NCI-H510A (cell line): ENCODE results near the gene MYCL.
A peak's percentile ranks its signal among the peaks of the same experiment; 100 is the strongest.
"Not testable (repeated sequence)": the region's sequence is repeated elsewhere in the genome, so short reads cannot be mapped to it uniquely, and the experiment has no call there.

Experiments
- DNase-seq: peaks from one replicate; lab custom pipeline; 2025; lab: John Stamatoyannopoulos, UW

MYCL gene

DNA sequence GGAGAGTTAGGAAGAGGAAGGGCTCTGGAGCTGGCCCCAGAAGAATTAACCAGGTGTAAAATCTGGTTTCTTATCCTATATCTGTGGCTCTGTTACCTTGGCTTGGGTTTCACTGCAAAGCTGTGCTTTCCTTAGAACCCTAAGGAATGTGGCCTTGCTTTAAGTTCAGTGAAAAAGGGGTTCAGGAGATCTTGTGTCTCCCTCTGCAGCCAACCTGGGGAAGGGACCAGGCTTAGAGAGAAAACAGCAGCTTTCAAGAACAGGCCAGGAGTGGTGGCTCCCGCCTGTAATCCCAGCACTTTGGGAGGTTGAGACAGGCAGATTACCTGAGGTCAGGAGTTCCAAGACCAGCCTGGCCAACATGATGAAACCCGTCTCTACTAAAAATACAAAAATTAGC lies 16.1 kb upstream of the MYCL start:
- DNase-seq, result no peak

DNA sequence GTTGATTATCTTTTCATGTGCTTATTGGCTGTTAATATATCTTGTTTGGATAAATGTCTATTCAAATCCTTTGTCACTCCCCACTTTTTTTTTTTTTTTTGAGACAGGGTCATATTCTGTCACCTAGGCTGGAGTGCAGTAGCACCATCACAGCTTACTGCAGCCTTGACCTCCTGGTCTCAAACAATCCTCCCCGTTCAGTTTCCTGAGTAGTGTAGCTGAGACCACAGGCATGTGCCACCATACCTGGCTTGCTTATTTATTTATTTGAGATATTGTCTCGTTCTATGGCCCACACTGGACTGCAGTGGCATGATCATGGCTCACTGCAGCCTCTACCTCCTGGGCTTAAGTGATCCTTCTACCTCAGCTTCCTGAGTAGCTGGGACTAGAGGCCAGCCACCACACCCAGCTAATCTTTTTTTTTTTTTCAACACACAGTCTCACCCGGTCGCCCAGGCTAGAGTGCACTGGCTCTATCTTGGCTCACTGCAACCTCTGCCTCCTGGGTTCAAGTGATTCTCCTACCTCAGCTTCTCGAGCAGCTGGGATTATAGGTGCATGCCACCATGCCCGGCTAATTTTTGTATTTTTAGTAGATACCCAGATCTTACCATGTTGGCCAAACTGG lies 13.9 kb upstream of the MYCL start:
- DNase-seq, result no peak

DNA sequence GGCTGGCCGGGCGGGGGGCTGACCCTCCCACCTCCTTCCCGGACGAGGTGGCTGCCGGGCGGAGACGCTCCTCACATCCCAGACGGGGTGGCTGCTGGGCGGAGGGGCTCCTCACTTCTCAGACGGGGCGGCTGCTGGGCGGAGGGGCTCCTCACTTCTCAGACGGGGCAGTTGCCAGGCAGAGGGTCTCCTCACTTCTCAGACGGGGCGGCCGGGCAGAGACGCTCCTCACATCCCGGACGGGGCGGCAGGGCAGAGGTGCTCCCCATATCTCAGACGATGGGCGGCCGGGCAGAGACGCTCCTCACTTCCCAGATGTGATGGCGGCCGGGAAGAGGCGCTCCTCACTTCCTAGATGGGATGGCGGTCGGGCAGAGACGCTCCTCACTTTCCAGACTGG lies 11.4 kb upstream of the MYCL start:
- DNase-seq, result not testable (repeated sequence)

DNA sequence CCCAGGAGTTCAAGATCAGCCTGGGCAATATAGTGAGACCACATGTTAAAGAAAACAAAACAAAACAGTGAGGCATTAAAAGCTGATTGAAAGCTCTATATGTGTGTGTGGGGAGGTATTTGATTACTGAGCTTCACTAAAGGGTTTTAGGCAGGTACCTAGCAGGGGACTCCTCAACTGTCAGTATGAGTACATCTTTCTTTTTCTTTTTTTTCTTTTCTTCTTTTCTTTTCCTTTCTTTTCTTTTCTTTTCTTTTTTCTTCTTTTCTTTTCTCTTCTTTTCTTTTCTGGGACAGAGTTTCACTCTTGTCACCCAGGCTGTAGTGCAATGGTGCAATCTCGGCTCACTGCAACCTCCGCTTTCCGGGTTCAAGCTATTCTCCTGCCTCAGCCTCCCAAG lies 8.5 kb upstream of the MYCL start:
- DNase-seq, result no peak

DNA sequence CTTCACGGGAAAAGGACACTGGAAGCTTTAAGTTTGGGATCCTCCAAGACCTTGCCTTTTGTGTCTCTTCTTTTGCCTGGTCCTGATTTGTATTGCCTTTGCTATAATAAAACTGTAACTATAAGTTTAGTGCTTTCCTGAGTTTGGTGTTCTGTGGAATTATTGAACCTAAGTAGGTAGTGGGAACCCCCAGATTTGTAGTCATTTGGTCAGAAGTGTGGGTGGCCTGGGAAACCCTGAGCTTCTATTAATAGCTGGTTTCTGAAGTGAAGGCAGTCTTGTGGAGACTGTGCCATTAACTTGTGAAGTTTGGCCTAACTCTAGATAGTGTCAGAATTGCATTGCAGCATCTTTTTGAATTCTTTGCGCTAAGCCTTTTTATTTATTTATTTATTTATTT lies 6.8 kb upstream of the MYCL start:
- no peak for DNase-seq

DNA sequence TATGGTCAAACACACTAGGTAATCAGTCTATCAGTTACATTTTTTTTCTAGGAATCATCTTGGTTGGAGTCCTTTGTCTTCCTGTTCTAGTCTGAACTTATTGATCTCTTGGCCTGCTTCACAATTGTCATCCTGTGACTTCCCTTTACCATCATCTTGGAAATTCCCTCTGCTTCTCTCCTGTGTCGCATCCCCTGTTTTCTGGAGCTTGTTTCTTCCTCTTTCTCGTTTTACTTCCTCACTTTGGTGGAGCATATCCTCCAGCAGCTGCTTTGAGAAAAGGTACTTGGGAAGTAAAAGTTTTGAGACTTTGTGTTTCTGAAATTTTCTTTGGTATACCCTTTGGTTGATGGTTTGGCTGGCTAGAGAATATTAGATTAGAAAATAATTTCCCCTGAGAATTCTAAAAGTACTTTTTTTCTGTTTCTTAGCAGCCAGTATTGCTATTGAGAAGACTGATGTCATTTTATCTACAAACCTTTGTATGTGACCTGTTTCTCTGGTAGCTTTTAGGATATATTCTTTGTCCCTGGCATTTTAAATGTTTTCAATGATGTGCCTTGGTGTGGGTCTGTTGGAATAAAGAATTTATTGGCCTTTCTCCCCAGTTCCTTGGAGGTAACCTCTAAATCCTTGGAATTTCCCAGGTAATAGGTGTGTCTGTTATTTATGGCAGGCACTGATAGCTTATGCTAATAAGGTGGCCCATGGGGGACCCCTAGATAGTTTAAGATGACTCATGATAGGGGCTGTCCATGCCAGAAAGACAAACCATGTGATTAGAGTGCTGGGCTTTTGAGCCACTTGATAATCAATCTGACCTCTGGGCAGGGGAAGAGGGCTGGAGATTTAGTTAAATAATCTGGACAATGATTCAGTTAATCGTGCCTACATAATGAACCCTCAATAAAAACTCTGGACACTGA lies 6.1 kb upstream of the MYCL start:
- no peak for DNase-seq

DNA sequence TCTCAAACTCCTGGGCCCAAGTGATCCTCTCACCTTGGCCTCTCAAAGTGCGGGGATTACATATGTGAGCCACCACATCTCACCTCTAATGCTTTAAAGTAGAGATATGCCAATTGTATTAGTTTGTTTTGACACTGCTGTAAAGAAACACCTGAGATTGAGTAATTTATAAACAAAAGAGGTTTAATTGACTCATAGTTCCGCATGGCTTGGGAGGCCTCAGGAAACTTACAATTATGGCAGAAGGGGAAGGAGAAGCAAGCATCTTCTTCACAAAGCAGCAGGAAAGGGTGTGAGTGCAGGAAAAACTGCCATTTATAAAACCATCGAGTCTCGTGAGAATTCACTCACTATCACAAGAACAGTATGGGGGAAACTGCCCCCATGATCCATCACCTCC lies 3.5 kb upstream of the MYCL start:
- DNase-seq, result no peak

DNA sequence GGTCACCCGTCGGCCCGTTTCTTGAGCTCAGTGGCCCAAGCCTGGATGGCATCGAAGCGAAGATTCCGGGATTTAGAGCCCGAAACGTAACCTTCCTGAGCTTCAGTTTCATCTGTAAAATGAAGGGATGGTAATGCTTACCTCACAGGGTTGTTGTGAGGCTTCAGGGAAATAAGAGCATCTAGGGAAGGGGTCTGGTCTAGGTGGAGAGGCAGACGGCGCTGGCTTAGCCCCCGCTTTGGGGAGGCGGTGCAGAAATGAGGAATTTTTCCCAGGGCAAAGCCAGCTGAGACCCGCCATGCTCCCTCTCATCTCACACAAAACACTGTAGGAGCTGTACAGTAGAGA lies 717 bp upstream of the MYCL start:
- DNase-seq, result no peak

DNA sequence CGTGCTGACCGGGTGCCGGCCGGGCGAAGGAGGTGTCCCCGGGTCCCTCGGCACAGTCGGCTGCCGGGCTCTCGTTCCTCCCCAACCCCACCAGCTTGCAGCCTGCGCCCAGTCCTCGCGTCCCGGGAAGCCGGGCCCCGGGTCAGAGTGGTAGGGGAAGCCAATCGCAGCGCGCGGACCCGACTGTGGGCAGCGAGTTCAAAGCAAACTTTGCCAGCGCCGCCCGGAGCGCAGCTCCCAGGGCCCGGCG lies 328 bp downstream of the MYCL start:
- no peak for DNase-seq

DNA sequence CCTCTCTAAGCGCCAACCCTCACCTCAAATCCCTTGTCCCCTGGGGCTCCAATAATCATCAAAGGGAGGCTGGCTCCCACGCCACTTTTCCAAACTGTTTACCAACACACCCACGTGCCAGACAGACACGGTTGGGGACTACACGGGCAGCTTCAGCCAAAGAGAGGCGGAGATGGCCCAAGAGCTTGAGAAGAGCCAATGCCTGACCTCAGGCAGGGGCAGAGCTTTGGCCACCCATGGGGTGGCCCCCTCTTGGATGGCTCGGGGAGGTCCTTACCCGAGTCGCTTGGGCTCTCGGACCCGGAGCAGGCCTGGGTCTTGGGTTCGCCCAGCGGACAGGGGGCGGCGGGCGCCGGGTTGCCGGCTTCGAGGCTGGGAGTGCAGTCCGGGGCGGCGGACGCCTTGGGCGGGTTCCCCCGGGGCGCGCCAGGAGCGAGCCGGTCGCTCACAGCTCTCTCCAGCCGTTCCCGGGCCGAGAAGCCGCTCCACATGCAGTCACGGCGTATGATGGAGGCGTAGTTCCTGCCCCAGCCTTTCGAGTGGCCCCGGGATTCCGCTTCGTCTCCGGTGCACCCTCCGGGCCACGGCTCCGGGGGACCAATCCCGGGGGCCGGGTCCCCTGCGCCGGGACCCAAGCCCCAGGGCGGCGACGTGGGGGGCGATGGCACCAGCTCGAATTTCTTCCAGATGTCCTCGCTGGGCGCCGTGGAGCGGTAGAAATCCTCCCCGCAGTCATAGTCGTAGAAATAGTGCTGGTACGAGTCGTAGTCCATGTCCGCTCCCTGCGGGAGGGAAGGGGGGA lies 854 bp downstream of the MYCL start:
- DNase-seq, result peak; percentile 100

DNA sequence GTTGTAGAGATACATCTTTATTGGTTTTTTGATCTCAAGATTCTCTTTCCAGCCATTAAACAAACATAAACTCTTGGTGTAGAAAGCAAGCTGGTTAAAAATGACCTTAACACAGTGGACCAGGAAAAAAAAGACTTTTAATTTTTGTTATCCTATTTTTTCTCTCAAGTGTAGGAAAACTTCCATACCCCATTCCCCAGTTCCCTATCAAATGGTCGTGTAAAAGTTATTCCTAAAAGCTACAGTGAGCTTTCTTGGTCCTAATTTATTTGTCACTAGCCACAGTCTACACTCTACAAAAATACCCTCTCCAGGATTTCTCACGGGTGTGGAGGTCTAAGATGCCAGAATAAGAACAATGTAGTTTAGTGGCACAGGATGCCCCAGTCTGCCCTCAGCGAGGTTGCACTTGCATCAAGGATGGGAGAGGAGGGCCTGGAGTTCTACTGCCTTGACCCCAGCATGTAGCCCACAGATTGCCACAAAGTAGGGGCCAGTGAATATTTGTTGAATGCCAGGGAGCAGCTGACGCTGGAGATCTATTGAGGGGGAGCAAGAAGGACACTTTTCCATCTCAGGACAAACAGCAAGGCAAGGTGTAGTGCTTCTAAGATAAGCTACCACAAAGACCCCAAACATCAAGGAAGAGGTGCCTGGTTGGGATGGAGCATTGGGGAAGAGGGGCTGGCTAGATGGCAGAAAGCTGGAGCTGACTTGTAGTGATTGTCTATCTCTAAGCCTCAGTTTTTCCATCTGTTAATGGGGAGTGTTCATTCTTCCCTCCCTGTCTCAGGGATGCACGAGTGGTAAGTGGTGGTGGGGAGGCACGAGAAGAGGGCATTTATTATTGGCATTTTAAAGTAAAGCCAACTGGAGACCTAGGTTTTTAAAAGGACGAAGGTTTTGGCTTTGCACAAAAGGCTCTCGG lies 1.8 kb downstream of the MYCL start:
- peak; percentile 93 for DNase-seq

DNA sequence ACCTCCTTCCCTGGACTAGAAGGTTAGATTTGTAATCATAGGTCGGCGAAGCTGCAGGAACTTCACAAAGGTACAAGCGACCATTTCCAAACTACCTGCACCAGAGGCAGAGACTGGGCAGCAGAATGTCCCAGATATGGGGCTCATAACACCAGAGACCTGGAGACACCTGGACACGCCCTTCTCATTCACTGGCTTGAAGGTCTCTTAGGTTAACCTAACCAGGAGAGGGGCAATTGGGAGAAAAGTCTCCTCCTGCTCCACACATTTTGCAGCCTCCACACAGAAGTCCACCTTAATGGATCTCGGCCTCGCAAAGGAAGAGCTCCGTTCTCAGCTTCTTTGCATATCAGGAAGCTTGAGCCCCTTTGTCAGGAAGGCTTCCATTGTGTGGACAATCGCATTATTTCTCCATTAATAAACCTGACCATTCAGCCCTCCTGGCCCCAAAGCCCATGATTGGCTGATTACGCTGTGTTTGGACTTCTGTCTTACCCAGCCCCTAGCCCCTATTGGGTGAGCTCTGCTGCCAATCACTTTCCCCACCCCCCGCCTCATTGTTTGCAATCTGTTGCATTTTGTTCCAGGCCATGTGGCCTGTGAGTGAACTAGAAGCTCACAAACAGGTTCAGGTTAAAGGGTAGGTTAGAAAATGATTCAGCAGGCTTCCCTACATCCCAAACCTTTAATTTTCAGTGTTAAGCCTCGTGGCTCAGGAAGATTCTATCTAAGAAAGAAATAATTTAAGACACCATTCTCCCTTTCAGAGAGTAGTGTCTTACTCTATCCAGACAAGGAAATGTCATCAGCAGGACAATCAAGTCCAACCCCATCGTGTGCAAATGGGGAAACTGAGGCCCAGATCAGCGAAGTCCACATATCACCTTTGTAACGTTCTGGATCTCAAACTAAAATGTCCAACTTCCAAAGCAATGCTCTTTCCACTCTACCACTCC lies 2.8 kb downstream of the MYCL start:
- peak; percentile 100 for DNase-seq

DNA sequence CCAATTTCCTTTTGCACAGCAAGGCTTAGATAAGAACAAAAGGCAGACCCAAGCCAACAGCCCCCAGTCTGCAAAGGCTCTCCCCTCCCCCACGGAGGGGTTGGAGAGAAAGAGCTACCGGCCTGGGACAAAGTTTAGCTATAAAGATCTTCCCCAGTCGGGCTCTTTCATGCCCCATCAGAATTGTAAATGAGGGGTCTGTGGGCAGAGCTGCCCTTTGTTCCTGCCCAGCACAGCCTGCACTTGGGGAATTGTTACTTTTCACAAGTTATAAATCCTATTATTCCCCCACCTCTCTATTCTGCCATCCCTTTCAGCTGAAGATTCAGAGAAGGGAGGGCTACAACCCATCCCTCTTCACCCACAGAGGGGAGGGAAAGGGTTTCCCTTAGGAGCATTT lies 3.5 kb downstream of the MYCL start:
- peak; percentile 66 for DNase-seq

DNA sequence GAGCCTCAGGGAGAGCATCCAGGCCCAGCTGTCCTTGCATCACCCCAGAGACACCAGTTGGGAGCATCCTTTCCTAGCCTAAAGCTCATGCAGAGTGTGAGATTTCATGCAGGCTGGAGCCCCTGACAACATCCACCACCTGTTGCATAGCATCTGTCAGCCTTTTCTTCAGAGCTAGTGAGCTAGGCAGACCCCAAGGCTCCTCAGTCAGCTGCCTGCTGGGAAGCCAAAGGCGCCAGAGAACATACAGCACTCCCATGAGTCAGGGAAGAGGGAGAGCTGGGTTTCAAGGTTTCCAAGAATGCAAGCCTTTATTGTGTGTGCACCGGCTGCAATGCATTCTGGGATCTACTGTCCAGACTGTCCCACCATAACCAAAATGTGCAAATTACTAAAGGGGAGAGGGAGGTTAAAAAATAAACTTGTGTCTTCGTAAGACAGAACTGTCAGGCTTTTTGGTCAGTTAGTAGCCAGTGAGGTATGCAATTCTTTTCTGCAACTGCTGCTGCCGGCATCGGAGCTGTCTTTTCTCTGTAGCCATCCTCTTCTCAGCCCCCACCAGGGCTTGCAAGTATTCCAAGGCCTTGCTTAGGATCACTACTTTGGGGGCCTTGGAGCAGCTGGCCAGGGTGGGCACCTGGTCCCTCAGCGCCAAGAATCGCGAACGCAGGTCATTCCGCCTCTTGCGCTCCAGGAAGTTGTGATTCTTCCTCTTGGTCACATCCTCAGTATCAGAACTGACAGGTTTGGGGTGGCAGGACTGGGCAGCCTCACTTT lies 4.6 kb downstream of the MYCL start:
- DNase-seq, result peak; percentile 92

DNA sequence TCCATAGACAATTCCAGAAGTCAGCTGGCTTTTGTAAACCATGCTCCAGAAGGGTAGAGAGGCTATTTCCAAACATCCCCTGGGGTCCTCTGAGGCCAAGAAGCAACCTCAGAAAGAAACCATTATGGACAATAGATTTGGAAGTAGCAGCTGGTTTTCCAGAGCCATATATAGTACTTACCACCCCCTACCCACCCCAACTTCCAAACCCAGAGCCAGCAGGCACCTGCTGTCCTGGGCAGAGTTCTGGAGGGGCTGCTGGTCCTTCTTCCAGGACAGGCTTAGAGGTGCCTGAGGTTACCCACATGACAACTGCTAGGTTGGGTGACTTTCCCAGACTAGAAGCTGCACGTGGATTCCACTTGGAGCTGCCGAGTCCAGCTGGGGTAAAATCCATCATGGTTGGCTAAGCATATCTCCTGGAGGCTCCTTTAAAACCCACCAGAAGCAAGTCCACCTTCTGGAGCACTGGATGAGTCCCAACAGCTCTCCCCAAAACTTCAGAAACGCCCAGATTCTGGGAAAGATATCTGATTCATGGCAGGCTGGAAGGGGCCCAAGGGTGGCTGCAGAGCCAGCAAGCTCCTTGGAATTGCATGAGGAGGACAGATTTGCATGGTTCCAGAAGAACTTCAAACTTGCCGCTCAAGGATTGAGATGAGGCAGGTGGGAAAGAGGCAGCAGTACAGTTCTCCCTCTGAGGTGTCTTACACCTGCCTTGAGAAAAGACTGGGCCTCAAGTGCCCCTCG lies 5.8 kb downstream of the MYCL start:
- peak; percentile 86 for DNase-seq

DNA sequence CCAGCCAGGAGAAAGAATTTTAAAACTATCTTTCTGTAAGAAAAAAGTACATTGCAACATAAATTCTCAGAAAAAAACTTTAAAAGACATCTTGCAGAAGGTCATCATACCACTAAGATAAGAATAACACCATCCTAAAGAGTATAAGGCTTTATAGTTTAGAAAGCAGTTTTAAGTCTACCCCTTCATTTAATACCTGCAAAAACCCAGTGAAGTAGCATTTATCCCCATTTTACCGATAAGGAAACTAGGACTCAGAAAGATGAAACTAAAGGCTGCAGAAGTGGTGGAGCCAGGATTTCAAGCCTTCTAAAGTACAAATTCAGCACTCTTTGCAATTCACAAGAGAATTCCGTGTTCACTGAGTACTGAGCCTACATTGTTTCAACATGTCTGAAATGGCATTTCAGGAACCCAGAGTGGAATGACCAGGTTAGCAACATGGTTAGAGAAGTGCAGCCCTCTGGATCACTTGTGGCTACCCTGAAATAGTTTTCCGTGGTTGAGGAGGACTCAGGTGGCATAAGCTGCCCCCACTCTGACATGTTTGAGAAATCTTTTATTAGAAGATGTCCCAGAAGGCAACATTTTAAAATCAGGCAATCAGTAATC lies 6.7 kb downstream of the MYCL start:
- peak; percentile 91 for DNase-seq

DNA sequence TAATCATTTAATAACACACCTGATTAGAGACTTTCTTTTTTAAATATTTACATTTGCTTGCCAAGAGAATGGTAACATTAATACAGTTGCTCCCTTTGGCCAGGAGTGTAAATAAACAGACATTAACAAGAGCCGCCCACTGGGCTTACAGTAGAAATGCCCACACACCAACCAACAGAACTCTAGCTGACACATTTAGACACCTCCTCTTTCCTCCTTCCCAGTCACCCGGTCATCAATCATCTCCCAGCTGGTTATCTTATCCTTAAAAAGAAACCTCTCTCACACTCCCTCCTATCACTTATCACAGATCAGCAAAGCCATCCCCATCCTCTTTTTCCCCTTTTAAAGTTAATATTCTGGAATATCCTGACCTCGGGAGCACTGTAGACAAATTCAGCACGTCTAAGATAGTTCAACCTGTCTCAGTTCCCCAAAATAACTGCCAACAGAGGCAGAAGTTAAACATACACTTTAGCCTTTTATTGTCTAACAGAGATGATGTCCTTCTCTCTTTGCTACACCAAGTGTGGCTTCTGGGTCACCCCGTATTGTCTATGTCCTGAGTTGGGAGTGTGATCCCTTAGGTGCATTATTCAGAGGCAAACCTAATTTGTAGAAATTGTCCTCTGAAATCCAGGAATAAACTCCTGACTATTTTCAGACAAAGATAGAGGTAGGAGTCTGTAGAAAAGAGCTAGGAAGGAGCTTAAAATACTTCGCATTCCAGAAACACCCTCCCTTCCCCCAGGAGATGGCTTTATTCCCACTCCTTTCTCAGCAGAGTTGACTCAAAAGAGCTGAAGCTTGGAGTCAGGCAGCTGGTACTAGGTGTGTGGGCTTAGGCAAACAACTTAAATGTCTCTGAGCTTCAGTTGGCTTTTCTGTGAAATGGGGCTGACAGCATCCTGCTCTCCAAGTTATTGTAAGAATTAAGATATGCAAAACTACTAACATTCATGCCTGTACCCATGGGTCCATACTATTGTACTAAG lies 8.8 kb downstream of the MYCL start:
- DNase-seq, result peak; percentile 100

DNA sequence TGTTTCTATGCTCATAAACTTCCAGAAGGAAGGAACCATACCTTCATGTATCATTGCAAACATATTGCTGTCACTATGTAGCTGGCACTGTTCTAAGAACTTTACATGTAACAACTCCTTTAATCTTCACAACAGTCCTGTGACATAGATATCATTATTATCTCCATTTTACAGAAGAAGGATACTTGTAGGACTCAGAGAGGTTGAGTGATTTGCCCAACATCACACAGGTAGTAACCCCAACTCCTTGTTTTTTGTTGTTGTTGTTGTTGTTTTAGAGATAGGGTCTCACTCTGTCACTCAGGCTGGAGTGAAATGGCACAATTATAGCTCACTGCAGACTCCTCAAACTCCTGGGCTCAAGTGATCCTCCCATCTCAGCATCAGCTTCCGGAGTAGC lies 10.8 kb downstream of the MYCL start:
- no peak for DNase-seq
